ENCODE data around the gene UBE3A. TPM values are rescaled to one million over a fixed set of nuclear protein-coding genes. Genes with fewer than 3 reads are reported as not detected.
A peak's percentile ranks its signal among the peaks of the same experiment; 100 is the strongest.
"Not testable (repeated sequence)": the region's sequence is repeated elsewhere in the genome, so short reads cannot be mapped to it uniquely, and the experiment has no call there.

UBE3A gene
- 106 TPM for polyA plus RNA-seq (2012; ENCODE audit: insufficient read depth, insufficient read length)

DNA sequence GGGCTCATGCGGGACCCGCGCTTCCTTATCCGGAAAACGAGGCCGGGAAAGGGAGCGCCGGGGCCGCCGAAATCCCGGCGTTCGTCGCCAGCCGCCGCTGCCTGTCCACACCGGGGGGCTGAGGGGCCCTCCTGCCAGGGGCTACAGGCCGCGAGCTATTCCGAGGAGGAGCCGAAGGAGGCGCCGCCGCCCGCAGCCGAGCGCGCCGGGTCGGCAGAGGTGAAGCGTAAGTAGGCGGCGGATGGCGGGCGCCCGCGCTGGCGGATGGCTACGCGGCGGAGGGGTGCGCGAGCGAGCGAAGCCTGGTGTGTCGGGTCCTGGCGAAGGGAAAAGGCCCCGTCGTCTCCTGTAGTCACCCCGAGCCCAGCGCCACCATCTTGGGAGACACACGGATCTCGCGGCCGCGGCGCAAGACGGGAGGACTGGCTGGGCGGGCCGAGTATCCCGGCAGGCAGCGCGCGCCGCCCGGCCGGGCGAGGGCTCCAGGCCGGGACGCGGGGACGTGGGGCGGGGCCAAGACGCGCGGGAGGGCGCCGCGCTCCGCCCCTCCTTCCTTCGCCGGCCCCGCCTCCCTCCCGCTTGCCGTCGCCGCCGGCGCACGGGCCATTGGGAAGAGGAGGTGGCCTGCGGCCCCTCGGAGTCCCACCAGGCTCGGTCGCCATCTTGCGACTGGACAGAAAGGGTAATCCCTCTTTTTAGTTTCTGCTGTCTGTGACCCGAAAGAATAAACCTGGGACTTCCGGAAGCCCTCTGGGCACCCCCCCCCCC lies at the start of gene UBE3A:
Gene UBE3A, minus strand, starts transcription at position 424 of the 768 bp plus-strand sequence. CDS start 29,917 bp downstream, outside the sequence.
- peak; percentile 82 for DNase-seq (ENCODE audit: low read depth, low spot score)
- peak within 1 kb of the TSS; percentile 90 for H3K4me3 ChIP-seq (ENCODE audit: low read length)

DNA sequence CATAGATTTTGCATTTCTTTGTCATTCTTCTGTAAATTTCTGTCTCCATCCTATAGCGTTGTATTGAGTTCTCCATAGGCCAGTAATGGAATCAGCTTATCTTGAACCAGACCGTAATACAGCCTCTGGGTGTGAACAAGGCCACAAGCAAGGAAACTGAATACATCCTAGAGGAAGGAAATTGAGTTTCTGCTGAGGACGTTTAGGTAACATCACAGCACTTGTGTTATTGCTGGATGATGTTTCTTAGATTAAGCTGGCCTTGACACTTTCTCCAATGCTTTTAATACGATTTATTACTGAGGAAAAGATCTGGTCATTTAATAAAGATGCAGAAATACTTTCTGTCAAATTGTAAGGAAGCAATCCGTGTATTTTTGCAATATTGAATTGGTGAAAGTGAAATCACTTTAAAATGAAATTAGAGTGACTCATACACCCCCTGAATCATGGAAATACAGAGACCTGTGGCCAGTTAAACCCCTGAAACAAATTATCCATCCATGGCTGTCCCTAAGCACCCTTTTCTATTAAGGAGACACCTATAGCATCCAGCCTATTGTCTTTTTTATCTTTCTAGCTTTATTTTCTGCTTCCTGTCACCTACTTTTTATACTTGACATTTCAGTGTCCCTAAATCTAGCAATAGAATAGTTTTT lies 48.5 kb upstream of the UBE3A start:
- no peak for DNase-seq (ENCODE audit: low read depth, low spot score)
- H3K4me3 ChIP-seq (ENCODE audit: low read length): no peak overlapping the region

DNA sequence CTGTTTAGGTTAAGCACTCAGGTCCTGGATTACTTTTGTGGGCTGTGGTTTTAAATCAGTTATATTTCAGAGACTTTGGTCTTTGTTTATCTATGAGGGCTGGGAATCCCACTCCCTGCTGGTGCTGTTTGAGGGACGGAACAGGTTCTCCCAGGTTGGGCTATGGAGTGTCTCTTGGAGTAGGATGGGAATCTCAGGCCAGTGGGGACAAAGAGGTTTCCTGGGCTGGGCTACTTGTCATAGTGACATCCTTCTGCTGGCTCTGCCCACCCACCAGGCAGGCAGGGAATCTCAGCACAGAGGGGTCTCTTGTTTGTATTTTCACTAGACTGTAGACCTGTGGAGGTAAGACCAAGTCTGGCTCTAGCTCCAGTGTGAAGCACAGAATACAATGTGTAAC lies 47.2 kb upstream of the UBE3A start:
- H3K4me3 ChIP-seq (ENCODE audit: low read length): no peak overlapping the region
- no peak for DNase-seq (ENCODE audit: low read depth, low spot score)

DNA sequence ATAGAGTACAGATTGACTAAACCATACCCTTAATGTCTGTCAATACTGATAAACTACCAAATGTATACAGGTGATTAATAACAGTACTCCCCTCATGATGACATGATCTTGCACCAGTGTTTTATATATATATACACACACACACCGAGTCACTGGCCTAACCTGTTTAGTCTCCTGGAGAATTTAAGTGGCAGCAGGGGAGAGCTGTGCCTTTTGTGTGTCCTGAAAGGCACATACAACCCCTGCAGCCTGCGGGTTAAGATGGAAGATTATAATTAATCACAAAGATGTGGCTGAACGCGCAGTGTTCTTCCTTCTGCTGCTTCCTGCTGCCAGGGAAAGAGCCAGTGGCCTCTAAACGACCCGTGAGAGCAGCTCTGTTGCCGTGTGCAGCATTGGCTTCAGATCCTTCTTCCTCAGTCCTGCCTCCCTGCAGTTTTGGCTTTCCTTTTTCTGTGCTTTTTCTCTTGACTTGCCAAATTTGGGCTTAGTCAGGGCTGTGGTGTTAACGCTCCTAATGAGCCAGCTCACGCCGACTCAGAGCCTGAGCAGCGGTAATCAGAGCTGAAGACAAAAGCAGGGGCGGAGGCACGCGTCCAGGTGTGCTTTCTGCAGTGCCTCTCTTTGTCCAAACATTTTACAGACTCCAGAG lies 42.5 kb upstream of the UBE3A start:
- H3K4me3 ChIP-seq (ENCODE audit: low read length): no peak overlapping the region
- DNase-seq (ENCODE audit: low read depth, low spot score): no peak

DNA sequence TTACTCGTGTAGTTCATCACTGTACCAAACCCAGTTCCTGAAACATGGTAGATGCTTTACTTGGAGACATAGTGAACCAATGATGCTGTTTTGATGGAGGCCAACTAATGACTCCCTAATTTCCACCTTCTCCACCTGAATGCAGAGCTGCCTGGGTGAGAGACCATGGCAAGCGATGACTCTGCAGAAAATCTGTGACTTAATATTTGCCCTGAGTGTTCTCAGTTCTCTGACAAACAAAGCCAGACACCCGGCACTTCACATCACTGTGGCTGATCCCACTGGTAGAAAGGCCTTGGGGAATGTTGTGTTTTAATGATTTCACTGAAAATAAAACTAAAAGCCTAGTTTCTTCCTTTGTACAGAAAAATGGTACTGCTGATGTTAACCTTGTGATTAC lies 39.5 kb upstream of the UBE3A start:
- no peak for DNase-seq (ENCODE audit: low read depth, low spot score)
- H3K4me3 ChIP-seq (ENCODE audit: low read length): no peak overlapping the region

DNA sequence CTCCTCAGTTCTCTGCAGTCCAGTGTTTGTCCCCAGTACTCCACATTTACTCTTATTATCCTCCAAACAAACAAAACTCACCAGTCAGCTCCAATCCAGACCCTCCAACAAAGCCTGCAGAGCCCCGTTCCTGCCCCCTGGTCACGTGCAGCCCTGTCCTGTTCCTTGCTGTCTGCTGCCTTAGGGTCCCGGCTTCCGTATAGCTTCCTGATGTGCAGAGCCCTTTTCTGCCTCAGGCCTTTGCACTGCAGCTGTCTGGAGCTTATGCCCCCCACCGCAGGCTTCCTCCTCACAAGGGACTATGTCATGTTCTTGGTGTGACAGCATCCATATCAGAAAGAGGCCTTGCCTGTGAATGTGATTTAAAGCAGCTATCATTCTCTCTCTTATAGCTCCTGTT lies 39.0 kb upstream of the UBE3A start:
- DNase-seq (ENCODE audit: low read depth, low spot score): no peak
- no peak overlapping the region for H3K4me3 ChIP-seq (ENCODE audit: low read length)

DNA sequence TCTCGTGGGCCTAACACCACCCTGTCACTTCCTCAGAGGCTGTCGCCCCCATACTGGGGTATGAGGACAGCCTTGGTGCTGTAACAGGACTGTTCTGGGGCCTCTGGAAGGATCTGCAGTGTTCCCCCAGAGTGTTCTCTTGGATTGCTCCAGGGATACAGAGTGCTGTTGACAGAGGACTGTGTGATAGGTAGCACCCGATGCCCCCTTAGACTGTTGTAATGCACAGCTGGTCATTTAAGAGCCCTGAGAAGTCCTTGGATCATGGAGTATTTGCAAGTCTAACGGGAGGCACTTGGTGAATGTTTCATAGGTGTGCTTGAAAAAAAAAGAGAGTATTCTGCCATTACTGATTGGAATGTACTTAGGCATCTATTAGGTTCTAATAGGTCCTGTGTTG lies 35.4 kb upstream of the UBE3A start:
- no peak for DNase-seq (ENCODE audit: low read depth, low spot score)
- no peak overlapping the region for H3K4me3 ChIP-seq (ENCODE audit: low read length)

DNA sequence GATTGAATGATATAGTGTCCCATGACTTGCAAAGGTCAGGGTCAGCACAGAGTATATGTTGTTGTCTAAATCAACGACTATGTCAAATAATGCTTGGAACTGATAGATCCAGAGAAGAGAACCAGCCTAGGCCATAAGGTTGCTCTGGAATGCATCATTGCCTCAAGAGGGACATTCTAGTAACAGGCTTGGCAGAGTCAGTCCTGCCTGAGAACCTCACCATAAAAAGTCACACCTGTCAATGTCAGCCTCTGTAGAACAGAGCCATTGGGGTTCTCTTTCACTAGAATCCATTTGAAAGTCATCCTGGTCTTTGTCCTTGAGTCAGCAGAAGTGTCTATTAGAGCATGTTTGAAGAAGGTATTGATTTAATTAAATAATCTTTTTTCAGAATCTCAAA lies 31.4 kb upstream of the UBE3A start:
- no peak overlapping the region for H3K4me3 ChIP-seq (ENCODE audit: low read length)

DNA sequence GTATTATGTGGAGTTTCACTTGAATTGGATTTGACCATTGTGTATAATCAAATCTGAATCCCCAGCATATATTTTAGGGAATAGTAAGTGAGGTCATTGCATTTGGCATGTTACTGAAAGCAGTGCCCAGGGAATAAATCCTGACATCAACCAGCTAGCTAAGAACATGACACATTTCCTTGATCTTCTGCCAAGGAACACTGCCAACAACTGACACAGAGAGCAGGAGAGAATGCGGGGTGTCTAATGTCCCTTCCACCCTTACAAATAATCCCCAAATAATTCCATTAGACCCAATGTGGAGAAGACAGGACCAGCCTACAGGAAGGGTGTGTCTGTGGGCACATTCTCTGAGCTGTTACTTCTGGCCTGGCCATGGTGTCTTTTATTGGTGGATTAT lies 30.6 kb upstream of the UBE3A start:
- no peak overlapping the region for H3K4me3 ChIP-seq (ENCODE audit: low read length)
- no peak for DNase-seq (ENCODE audit: low read depth, low spot score)

More for the DNA sequence above, 31.4 kb upstream of the UBE3A start:
- no peak for DNase-seq (ENCODE audit: low read depth, low spot score)

DNA sequence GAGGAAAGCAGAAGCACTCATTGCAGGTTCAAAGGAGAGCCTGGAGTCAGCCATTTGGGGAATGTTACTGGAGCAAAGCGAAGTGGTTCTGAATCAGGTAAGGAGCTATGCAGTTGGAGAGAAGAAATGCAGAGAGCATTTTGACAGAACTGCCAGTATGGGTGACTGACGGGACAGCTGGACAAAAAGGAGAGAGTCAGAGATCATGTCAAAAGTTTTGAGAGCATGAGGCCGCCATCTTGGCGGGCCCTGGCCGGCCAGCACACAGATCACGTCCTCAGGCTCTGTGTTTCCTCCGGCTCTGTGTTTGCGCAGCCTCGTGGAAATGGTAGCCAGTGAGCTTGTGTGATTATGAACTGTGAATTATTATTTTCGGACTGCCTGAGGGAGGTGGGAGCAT lies 29.8 kb upstream of the UBE3A start:
- DNase-seq (ENCODE audit: low read depth, low spot score): no peak
- H3K4me3 ChIP-seq (ENCODE audit: low read length): no peak overlapping the region

DNA sequence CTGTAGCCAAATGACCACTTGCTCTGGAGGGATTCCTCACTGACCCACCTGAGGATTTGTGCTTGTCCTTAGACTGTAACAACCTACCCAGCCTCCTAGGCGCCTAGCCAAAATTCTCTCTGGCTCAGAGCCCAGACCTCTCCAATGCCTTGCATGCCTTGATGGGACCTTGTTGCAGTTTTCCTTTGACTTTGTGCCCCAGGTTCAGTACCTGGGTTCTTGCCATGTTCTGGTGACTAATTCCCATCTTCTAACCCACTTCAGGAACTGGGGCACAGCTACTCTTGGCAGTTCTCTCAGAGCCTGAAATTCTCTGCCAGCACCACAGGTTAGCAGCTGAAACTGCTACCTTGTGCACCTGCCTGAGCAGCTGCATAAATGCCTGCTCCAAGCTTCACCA lies 27.0 kb upstream of the UBE3A start:
- no peak overlapping the region for H3K4me3 ChIP-seq (ENCODE audit: low read length)

DNA sequence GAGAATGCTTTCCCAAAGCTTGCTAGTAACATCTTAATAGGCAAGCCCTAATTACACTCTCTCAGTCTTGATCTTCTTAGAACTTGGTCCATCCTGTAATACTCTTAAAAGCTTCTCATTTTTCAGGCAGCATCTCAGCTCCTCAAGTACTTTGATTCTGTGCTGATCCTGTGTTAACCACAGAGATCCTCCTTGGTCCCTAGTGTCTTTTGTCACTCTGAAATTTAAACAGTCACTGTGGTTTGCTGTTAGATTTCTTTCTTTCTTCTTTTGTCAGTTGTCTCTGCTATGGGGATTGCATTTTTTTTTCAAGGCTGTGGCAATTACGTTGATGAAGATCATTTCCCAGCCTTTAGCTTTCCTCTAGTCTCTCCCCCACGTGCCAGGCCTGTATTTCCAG lies 26.0 kb upstream of the UBE3A start:
- DNase-seq (ENCODE audit: low read depth, low spot score): peak; percentile 92
- no peak overlapping the region for H3K4me3 ChIP-seq (ENCODE audit: low read length)

More for the DNA sequence above, 27.0 kb upstream of the UBE3A start:
- no peak for DNase-seq (ENCODE audit: low read depth, low spot score)

DNA sequence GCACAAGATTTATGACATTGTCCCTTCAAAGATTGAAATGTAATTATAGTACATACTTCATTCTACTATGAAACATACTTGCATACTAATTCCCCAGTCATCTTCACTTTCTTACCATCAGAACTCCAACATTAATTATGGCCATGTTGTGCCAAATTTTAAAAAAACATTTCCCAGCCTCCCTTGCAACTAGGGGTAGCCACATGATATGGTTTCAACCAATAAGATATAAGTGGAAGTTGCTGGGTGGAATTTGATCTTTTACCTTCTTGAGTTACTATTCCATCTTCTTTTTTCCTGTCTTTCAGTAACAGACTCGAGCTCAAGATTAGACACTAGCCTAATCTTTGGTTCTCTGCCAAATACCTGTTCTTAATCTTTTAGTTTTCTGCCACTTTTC lies 25.6 kb upstream of the UBE3A start:
- DNase-seq (ENCODE audit: low read depth, low spot score): no peak
- H3K4me3 ChIP-seq (ENCODE audit: low read length): no peak overlapping the region

DNA sequence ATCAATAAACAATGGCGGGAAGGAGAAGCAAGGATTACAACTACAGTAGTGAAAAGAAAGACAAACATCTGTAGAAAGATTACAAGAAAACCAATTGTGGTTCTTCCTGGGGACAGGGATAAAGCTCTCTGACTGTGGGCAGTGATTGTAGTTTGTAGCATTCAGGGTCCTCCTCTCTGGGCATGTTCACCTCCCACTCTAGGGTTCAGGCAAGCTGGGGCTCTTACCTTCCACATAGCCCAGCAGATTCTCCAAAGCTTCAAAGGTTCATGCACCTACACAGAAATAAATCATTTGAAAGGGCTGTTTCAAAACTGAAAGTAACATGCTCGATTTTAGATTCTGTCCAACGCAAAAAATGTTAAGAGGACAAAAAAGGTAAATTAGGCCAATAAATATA lies 17.4 kb upstream of the UBE3A start:
- H3K4me3 ChIP-seq (ENCODE audit: low read length): no peak overlapping the region
- DNase-seq (ENCODE audit: low read depth, low spot score): no peak

DNA sequence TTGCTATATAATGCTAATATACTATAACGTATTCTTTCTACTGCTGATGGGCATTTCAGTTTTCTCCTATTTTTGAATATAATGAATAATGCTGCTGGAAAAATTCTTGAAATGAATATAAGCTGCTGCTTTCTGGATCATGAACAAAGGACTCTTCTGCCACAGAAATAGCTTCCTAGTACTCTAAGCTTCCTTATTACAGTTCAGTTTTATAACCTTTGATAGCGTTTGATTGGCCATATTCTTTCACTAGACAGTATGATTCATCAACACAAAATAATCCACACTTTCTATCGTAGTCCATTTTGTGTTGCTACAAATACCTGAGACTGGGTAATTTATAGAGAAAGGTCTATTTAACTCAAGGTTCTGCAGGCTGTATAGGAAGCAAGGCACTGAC lies 16.4 kb upstream of the UBE3A start:
- no peak for DNase-seq (ENCODE audit: low read depth, low spot score)
- H3K4me3 ChIP-seq (ENCODE audit: low read length): no peak overlapping the region

DNA sequence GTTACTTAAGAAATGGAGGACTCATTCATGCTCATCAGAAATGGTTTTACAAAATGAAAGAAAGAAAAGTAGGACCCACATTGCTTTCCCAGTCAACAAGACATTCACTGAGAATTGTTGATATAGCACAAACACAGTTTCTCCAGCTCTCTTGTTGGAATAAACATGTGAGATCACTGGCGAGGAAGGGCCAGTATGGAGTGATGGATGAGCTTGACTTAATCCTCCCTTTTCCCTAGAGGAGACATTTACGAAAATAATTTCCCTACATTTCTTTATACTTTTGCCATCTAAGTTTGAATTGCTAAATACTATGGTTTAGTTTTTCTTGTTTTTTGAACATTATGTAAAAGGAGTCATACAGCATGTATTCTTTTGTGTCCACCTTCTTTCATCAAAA lies 15.9 kb upstream of the UBE3A start:
- no peak for DNase-seq (ENCODE audit: low read depth, low spot score)
- H3K4me3 ChIP-seq (ENCODE audit: low read length): no peak overlapping the region

DNA sequence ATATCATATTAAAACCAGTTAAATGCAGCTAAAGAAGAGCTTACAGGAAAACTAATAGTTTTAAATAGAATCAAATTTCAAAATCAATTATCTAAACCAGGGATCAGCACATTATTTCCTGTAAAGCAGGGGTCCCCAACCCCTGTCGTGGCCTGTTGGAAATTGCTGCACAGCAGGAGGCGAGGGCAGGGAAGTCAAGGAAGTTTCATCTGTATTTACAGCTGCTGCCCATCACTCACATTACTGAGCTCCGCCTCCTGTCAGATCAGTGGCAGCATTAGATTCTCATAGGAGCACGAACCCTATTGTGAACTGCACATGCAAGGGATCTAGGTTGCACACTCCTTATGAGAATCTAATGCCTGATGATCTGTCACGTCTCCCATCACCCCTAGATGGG lies 14.4 kb upstream of the UBE3A start:
- DNase-seq (ENCODE audit: low read depth, low spot score); H3K4me3 ChIP-seq (ENCODE audit: low read length): not testable (repeated sequence)

DNA sequence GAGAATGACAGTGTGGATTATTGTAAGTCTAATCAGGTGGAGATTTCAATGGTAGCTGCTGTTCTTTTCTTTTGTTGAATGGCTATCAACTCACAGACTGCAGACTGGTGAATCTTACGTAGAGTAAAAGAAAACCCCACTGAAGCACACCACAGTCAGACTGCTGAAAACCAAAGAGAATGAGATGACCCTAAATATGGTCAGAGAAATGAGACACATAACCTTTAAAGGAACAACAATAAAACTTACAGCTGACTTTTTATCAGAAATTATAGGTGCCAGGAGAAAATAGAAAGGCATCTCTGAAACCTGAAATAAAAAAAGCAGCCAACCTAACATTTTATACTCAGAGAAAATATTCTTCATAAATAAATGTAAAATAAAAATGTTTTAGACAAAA lies 12.7 kb upstream of the UBE3A start:
- no peak for DNase-seq (ENCODE audit: low read depth, low spot score)
- H3K4me3 ChIP-seq (ENCODE audit: low read length): no peak overlapping the region

DNA sequence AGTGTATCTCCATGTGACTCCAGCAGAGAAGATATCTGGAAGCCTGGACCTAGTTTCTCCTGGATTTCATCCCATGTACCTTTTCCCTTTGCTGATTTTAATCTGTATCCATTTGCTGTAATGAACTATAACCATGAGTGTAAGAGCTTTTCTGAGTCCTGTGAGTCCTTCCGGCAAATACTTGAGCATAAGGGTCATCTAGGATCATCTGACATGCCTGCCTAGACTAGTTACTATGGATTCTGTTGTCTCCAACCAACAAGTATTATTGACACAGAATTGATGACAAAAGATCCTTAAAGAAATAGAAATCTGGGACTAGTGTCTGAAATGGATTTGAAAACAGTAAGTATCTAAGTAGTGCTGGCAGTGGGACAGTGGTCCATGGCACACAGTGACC lies 11.3 kb upstream of the UBE3A start:
- H3K4me3 ChIP-seq (ENCODE audit: low read length): no peak overlapping the region
- no peak for DNase-seq (ENCODE audit: low read depth, low spot score)

DNA sequence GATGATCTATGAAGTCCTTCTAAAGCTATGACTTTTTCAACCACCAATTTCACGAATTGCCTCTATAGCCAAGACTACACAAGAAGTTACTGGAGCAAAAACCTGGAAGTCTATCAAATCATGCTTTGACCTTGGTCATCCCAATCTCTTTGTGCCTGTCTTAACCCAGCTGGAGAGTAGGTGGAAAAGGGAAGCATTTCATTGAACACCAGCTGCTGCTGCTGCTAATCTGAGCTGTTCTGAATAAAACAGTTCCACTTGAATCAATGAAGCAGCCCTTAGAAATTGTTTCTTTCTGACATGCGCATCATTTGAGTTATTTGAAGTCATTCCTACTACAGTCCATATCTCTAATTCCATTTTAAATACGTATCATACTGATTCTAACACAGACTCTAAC lies 7.3 kb upstream of the UBE3A start:
- H3K4me3 ChIP-seq (ENCODE audit: low read length): no peak overlapping the region
- no peak for DNase-seq (ENCODE audit: low read depth, low spot score)

Data from Jurkat, Clone E6-1 (cell line).